Fibroblast of lung (primary cell): ENCODE results near the gene DIP2A. TPM values are rescaled to one million over a fixed set of nuclear protein-coding genes. Genes with fewer than 3 reads are reported as not detected.

Experiments
- DNase-seq, 2 donors: peaks; one replicate each; pipeline versions ENCODE4 v3.0.0 to v3.0.0-alpha.2; 2010; ENCODE audit warnings: low read depth in 2 of 2
- H2AFZ ChIP-seq: 2 replicates; pipeline ENCODE4 v1.5.1; 2012; ENCODE audit warnings: low read length, control low read depth, inconsistent platforms
- H3K27ac ChIP-seq: 2 replicates; pipeline ENCODE4 v1.5.1; 2011; ENCODE audit warnings: low read length, control low read depth; ENCODE audit not compliant: insufficient read depth
- H3K27me3 ChIP-seq: 2 replicates; pipeline ENCODE4 v1.5.1; 2011; ENCODE audit warnings: mild to moderate bottlenecking, low read length; ENCODE audit not compliant: control insufficient read depth, insufficient read depth
- H3K36me3 ChIP-seq: 2 replicates; pipeline ENCODE4 v1.5.1; 2011; ENCODE audit warnings: low read length; ENCODE audit not compliant: control insufficient read depth, insufficient read depth
- H3K4me1 ChIP-seq: 2 replicates; pipeline ENCODE4 v1.5.1; 2011; ENCODE audit warnings: low read length; ENCODE audit not compliant: control insufficient read depth, insufficient read depth; ENCODE audit errors: extremely low read depth
- H3K4me2 ChIP-seq: 2 replicates; pipeline ENCODE4 v1.5.1; 2011; ENCODE audit warnings: low read length, control low read depth; ENCODE audit not compliant: insufficient read depth; ENCODE audit errors: extremely low read depth
- H3K4me3 ChIP-seq, 4 experiments: fragments of 200-600 bp in 1 of 4; sonication (generic) in 1 of 4; replicated peaks in 1 of 4; 2 replicates each; pipeline ENCODE4 v1.5.1; 2011 to 2016; ENCODE audit warnings: low read length in 4 of 4, low read depth in 3 of 4, mild to moderate bottlenecking in 3 of 4, control low read depth in 2 of 4, inconsistent platforms in 1 of 4, mixed read lengths in 1 of 4; ENCODE audit not compliant: insufficient read depth in 1 of 4; ENCODE audit errors: control extremely low read depth in 1 of 4
- H3K79me2 ChIP-seq: 2 replicates; pipeline ENCODE4 v1.5.1; 2012; ENCODE audit warnings: mild to moderate bottlenecking, low read length, inconsistent platforms; ENCODE audit not compliant: control insufficient read depth, insufficient read depth
- H3K9ac ChIP-seq: 2 replicates; pipeline ENCODE4 v1.5.1; 2011; ENCODE audit warnings: mild to moderate bottlenecking, low read length, control low read depth; ENCODE audit not compliant: insufficient read depth
- H3K9me3 ChIP-seq: 2 replicates; pipeline ENCODE4 v1.5.1; 2012; ENCODE audit warnings: low read depth, low read length; ENCODE audit not compliant: control insufficient read depth, insufficient read depth
- H4K20me1 ChIP-seq: 2 replicates; pipeline ENCODE4 v1.5.1; 2011; ENCODE audit warnings: low read length; ENCODE audit not compliant: control insufficient read depth, insufficient read depth; ENCODE audit errors: extremely low read depth
- EZH2 ChIP-seq: IDR thresholded peaks from 2 replicates; pipeline ENCODE4 v1.5.1; 2012; ENCODE audit warnings: low read length, control low read depth, mild to moderate bottlenecking; ENCODE audit errors: missing control alignments
- polyA plus RNA-seq, 2 donors: library from polyadenylated mRNA; depleted of rRNA in 1 of 2; stranded (reverse) in 1 of 2; unstranded in 1 of 2; fragments of >200 nt; gene quantifications; 2 replicates each; pipeline ENCODE4 v1.2.1, GENCODE V29; 2011 to 2012; ENCODE audit warnings: missing spikeins in 1 of 2
- total RNA-seq: library from RNA; depleted of rRNA; stranded (reverse); fragments of >200 nt; gene quantifications from 2 replicates; pipeline ENCODE4 v1.2.1, GENCODE V29; 2014
- TF ChIP-seq, protein P1 (sequence below), 2 donors: IDR thresholded peaks in 1 of 2; conservative IDR thresholded peaks in 1 of 2; 1 replicate in 1 of 2; 2 replicates in 1 of 2; pipeline ENCODE4 v1.5.1; 2011 to 2012; ENCODE audit warnings: low read length in 2 of 2, control low read depth in 1 of 2, inconsistent platforms in 1 of 2, low read depth in 1 of 2, mild to moderate bottlenecking in 1 of 2

DIP2A gene
- total and polyA plus RNA-seq, 2 donors (not counting 1 experiment from before 2014, with no cell fraction given) = 16.3 to 21.1 TPM

DNA sequence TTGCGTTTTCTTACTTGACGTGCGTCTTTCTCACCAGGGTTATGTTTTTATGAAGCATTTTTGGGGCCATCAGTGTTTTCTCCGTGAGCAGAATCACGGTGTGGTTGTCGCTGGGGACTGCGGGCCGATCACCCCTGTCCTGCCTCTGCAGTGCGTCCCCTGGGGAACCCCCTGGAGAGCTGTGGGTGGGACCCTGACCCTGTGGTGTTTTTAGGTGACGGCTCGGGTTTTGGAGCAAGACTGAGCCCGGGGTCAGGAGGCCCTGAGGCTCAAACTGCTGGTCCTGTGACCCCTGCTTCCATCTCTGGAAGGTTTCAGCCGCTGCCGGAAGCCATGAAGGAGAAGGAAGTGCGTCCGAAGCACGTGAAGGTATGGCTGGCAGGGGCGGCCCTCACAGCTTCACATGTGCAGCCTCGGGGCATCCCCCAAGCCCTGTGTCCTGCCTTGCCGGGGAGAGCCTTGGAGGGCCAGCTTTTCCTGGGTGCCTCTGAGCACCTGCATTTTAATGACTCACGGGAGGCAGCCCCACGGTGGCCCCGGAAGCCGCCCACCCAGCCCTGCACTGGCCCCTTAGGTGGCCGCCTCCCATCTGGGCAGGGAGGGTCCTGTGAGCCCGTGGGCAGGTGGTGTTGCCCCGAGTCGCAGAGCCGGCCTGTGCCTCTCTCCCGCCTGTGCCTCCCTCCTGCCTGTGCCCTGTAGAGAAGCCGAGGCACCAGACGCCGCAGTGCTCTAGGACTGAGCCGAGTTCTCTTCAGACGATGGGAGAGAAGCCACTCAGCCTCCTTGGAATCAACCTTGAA lies 36.7 kb upstream of the DIP2A start:
- Histone ChIP-seq H4K20me1 (no peaks in the 10 kb centered on the region), H3K4me3 (no peak overlapping the region), H2AFZ (no peak overlapping the region), H3K4me2 (no peak overlapping the region), H3K4me1 (no peaks in the 10 kb centered on the region), H3K79me2 (no peaks in the 10 kb centered on the region), H3K9me3 (no peaks in the 10 kb centered on the region), H3K27ac (no peak overlapping the region), H3K27me3 (no peaks in the 10 kb centered on the region), H3K36me3 (peaks cover 15% of the 10 kb centered on the region), H3K9ac (no peak overlapping the region)
- no peak for TF ChIP-seq EZH2
- TF ChIP-seq, protein P1, sequence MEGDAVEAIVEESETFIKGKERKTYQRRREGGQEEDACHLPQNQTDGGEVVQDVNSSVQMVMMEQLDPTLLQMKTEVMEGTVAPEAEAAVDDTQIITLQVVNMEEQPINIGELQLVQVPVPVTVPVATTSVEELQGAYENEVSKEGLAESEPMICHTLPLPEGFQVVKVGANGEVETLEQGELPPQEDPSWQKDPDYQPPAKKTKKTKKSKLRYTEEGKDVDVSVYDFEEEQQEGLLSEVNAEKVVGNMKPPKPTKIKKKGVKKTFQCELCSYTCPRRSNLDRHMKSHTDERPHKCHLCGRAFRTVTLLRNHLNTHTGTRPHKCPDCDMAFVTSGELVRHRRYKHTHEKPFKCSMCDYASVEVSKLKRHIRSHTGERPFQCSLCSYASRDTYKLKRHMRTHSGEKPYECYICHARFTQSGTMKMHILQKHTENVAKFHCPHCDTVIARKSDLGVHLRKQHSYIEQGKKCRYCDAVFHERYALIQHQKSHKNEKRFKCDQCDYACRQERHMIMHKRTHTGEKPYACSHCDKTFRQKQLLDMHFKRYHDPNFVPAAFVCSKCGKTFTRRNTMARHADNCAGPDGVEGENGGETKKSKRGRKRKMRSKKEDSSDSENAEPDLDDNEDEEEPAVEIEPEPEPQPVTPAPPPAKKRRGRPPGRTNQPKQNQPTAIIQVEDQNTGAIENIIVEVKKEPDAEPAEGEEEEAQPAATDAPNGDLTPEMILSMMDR (conservative IDR thresholded peaks at IDR 0.05 in 1 of 2, IDR thresholded peaks at IDR 0.05 in 1 of 2; ENCODE audit: low read depth in 1 of 2, low read length in 2 of 2) = no peak
- no peak for DNase-seq

GRCh38 chr21:46422636-46423241 lies 36.0 kb upstream of the DIP2A start:
- Histone ChIP-seq H3K79me2 (no peaks in the 10 kb centered on the region), H3K4me3 (no peak overlapping the region), H3K36me3 (peaks cover 17% of the 10 kb centered on the region), H3K4me1 (no peaks in the 10 kb centered on the region), H3K27me3 (no peaks in the 10 kb centered on the region), H3K4me2 (no peak overlapping the region), H4K20me1 (no peaks in the 10 kb centered on the region), H3K27ac (no peak overlapping the region), H3K9ac (no peak overlapping the region), H2AFZ (no peak overlapping the region), H3K9me3 (no peaks in the 10 kb centered on the region)
- no peak for DNase-seq
- no peak for TF ChIP-seq EZH2
- TF ChIP-seq, protein P1 (conservative IDR thresholded peaks at IDR 0.05 in 1 of 2, IDR thresholded peaks at IDR 0.05 in 1 of 2; ENCODE audit: low read depth in 1 of 2, low read length in 2 of 2) = no peak

DNA sequence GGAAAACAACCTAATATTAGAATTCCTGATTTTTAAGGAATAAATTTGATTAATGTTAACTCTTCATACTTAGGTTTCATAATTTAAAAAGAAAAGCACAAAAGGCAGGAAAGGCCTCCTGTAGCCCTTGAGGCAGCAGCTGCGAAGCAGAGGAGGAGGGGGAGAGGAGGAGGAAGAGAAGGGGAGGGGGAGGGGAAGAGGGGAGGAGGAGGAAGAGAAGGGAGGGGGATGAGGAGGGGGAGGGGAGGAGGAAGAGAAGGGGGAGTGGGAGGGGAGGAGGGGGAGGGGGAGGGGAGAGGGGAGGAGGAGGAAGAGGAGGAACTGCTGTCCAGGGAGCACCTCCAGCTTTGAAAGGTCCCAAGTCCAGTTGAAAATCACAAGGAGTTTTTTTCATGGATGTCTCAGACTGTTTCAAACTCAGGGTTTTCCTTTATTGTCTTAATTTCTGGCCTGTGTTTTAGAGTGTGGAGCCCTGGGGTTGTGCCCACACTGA lies 35.1 kb upstream of the DIP2A start:
- TF ChIP-seq EZH2 = no peak
- TF ChIP-seq, protein P1 (conservative IDR thresholded peaks at IDR 0.05 in 1 of 2, IDR thresholded peaks at IDR 0.05 in 1 of 2; ENCODE audit: low read depth in 1 of 2, low read length in 2 of 2) = no peak
- Histone ChIP-seq H3K36me3 (peaks cover 14% of the 10 kb centered on the region), H3K4me3 (no peak overlapping the region), H3K4me2 (no peak overlapping the region), H3K9me3 (no peaks in the 10 kb centered on the region), H3K27me3 (no peaks in the 10 kb centered on the region), H3K4me1 (no peaks in the 10 kb centered on the region), H3K79me2 (no peaks in the 10 kb centered on the region), H4K20me1 (no peaks in the 10 kb centered on the region), H3K27ac (no peak overlapping the region), H3K9ac (no peak overlapping the region), H2AFZ (no peak overlapping the region)
- DNase-seq = no peak
